KMS-11 (cell line): Measurements from ENCODE around the gene CDC45.

ENCODE experiments used
- H2AFZ ChIP-seq: fragments of 200-600 bp; sonication (generic); 2 replicates; pipeline ENCODE4 v1.6.1; 2016; ENCODE audit warnings: antibody characterized with exemption, mixed run types, low read depth
- H3K27ac ChIP-seq: fragments of 200-600 bp; sonication (generic); 2 replicates; pipeline ENCODE4 v1.6.1; 2016; ENCODE audit warnings: mild to moderate bottlenecking, mixed run types
- H3K27me3 ChIP-seq: fragments of 200-600 bp; sonication (generic); 2 replicates; pipeline ENCODE4 v1.6.1; 2017; ENCODE audit warnings: mild to moderate bottlenecking, low read depth, mixed run types, moderate library complexity; ENCODE audit not compliant: insufficient read depth
- H3K36me3 ChIP-seq: fragments of 200-600 bp; sonication (generic); 2 replicates; pipeline ENCODE4 v1.6.1; 2017; ENCODE audit warnings: mild to moderate bottlenecking, mixed run types; ENCODE audit not compliant: insufficient read depth
- H3K4me1 ChIP-seq: fragments of 200-600 bp; sonication (generic); 2 replicates; pipeline ENCODE4 v1.6.1; 2016; ENCODE audit warnings: mild to moderate bottlenecking, low read depth, mixed run types; ENCODE audit not compliant: poor library complexity, severe bottlenecking
- H3K4me2 ChIP-seq: fragments of 200-600 bp; sonication (generic); 2 replicates; pipeline ENCODE4 v1.7.0; 2016; ENCODE audit warnings: mild to moderate bottlenecking, mixed run types
- H3K4me3 ChIP-seq: fragments of 200-600 bp; sonication (generic); IDR thresholded peaks from 2 replicates; pipeline ENCODE4 v1.6.1; 2017; ENCODE audit warnings: low read depth, low read length, mixed read lengths; ENCODE audit not compliant: insufficient read depth
- H3K79me2 ChIP-seq: fragments of 200-600 bp; sonication (generic); 2 replicates; pipeline ENCODE4 v1.6.1; 2016; ENCODE audit warnings: low read depth, mixed run types; ENCODE audit not compliant: insufficient read depth
- H3K9ac ChIP-seq: fragments of 200-600 bp; sonication (generic); 2 replicates; pipeline ENCODE4 v1.6.1; 2016; ENCODE audit warnings: mild to moderate bottlenecking, mixed run types
- H4K20me1 ChIP-seq: fragments of 200-600 bp; sonication (generic); 2 replicates; pipeline ENCODE4 v1.6.1; 2016; ENCODE audit warnings: mild to moderate bottlenecking, mixed run types; ENCODE audit not compliant: insufficient read depth
- CTCF ChIP-seq: fragments of 200-600 bp; sonication (generic); conservative IDR thresholded peaks from 2 replicates; pipeline ENCODE4 v1.6.1; 2017; ENCODE audit warnings: low read depth, mild to moderate bottlenecking, antibody characterized with exemption, low read length, moderate library complexity, mixed read lengths

CDC45 gene

GRCh38 chr22:19517171-19517500 lies 37.4 kb downstream of the CDC45 start:
- no peak overlapping the region for H3K4me2 ChIP-seq
- no peak overlapping the region for H3K9ac ChIP-seq
- H3K27ac ChIP-seq = no peak overlapping the region
- H3K4me1 ChIP-seq = no peaks in the 10 kb centered on the region
- no peak overlapping the region for H3K4me3 ChIP-seq
- H3K79me2 ChIP-seq = no peaks in the 10 kb centered on the region
- H3K36me3 ChIP-seq = no peaks in the 10 kb centered on the region
- H2AFZ ChIP-seq = no peak overlapping the region
- no peaks in the 10 kb centered on the region for H3K27me3 ChIP-seq
- no peak for TF ChIP-seq CTCF
- H4K20me1 ChIP-seq = no peaks in the 10 kb centered on the region

GRCh38 chr22:19517919-19518611 lies 38.3 kb downstream of the CDC45 start:
- H3K4me1 ChIP-seq = no peaks in the 10 kb centered on the region
- H3K4me2 ChIP-seq = no peak overlapping the region
- H3K27ac ChIP-seq = no peak overlapping the region
- TF ChIP-seq CTCF = no peak
- H2AFZ ChIP-seq = no peak overlapping the region
- no peak overlapping the region for H3K9ac ChIP-seq
- H3K79me2 ChIP-seq = no peaks in the 10 kb centered on the region
- no peaks in the 10 kb centered on the region for H3K36me3 ChIP-seq
- H3K27me3 ChIP-seq = no peaks in the 10 kb centered on the region
- no peak overlapping the region for H3K4me3 ChIP-seq
- no peaks in the 10 kb centered on the region for H4K20me1 ChIP-seq

DNA sequence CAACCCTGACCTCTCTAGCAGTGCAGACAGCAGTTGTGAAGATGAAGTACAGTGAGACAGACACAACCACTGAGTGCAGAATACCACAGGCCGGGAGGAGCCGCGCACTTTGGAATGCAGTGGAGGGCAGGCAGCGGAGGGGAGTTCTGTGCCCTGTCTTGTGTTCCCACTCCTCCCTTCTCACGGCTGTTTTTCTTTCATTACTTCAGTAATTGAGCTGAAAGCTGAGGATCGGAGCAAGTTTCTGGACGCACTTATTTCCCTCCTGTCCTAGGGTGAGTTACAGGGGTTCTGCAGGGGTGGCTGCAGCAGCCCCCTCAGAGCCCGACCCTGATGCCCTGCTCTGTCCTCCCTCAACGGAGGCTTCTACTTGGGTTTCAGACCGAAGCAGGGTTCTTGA lies 38.9 kb downstream of the CDC45 start:
- H3K27me3 ChIP-seq = no peaks in the 10 kb centered on the region
- TF ChIP-seq CTCF = no peak
- no peak overlapping the region for H3K4me2 ChIP-seq
- H3K4me3 ChIP-seq = no peak overlapping the region
- H3K79me2 ChIP-seq = no peaks in the 10 kb centered on the region
- H3K36me3 ChIP-seq = no peaks in the 10 kb centered on the region
- no peak overlapping the region for H2AFZ ChIP-seq
- H4K20me1 ChIP-seq = no peaks in the 10 kb centered on the region
- no peaks in the 10 kb centered on the region for H3K4me1 ChIP-seq
- no peak overlapping the region for H3K9ac ChIP-seq
- no peak overlapping the region for H3K27ac ChIP-seq

GRCh38 chr22:19519041-19519926 lies 39.6 kb downstream of the CDC45 start:
- no peaks in the 10 kb centered on the region for H3K27me3 ChIP-seq
- H3K4me3 ChIP-seq = no peak overlapping the region
- H3K79me2 ChIP-seq = no peaks in the 10 kb centered on the region
- H3K4me1 ChIP-seq = no peaks in the 10 kb centered on the region
- H3K4me2 ChIP-seq = no peak overlapping the region
- no peak overlapping the region for H3K27ac ChIP-seq
- no peak for TF ChIP-seq CTCF
- H3K36me3 ChIP-seq = no peaks in the 10 kb centered on the region
- no peak overlapping the region for H3K9ac ChIP-seq
- no peak overlapping the region for H2AFZ ChIP-seq
- no peaks in the 10 kb centered on the region for H4K20me1 ChIP-seq
